A673 (cell line): ENCODE measurements around the gene RAB11B.
"Not testable (repeated sequence)": the region's sequence is repeated elsewhere in the genome, so short reads cannot be mapped to it uniquely, and the experiment has no call there.

Experiments
- CTCF ChIP-seq: fragments of 300-800, 200-600 bp; sonication (generic); conservative IDR thresholded peaks from 2 replicates; pipeline ENCODE4 v1.5.1; 2017; ENCODE audit warnings: low read depth, mild to moderate bottlenecking, antibody characterized with exemption, low read length, moderate library complexity, mixed read lengths
- EZH2 ChIP-seq: fragments of 200-600 bp; sonication (generic); IDR thresholded peaks from 2 replicates; pipeline ENCODE4 v1.6.1; 2017; ENCODE audit warnings: borderline replicate concordance, low read depth, mild to moderate bottlenecking, mixed read lengths, antibody characterized with exemption, low read length; ENCODE audit not compliant: poor library complexity, severe bottlenecking

- not testable (repeated sequence) for TF ChIP-seq CTCF, EZH2
Observed at GRCh38 chr19:8375766-8376165, 14.4 kb upstream of the RAB11B start.
